Stimulated activated naive CD8-positive, alpha-beta T cell treated with anti-CD3 and anti-CD28 coated beads, Interleukin-15, Interleukin-2, amounts not matched to agents 100 U/mL and 50 U/mL, for 24 hours (primary cell): ENCODE results near the gene HOXD11.

Experiments
- ATAC-seq: fragments of 150-1000 bp; cut with Tn5 transposase; one replicate; pipeline ENCODE4 v1.10.0; 2021
- DNase-seq: peaks from one replicate; pipeline ENCODE4 v3.0.0; 2021

The HOXD11 gene

DNA sequence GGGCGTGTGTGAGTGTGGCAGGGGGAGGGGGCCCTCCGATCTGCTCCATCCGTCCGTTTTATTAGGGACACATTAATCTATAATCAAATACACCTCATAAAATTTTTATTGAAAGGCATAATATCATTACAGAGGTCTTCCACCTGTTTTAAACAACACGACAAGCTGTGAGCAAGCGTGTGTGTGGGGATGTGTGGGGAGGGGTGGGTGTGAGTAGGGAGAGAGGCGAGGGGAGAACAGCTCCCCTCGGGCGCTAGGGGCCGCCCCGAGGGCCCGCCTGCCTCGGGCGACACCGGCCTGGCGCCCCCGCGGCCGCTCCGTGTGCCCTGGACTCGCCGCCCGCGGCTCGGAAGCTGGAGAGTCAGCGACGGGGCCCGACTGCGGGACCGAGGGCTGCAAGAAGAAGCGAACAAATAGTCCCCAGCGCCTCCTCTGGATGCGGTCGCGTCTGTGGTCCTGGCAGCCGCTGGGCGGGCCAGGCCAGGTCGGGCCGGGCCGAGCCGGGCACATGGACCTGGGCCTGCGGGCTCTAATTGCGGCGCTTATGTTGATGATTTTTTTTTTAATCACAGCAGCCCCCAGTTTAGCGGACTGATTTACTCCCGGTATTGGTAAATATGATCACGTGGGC, 15.1 kb downstream of the HOXD11 start:
- ATAC-seq (no peak), DNase-seq (no peak)

GRCh38 chr2:176122683-176123410, 15.8 kb downstream of the HOXD11 start, which contains the start of gene HOXD9:
Gene HOXD9 (plus strand): TSS chr2:176122719. CDS start chr2:176122769, 50 bp downstream.
- DNase-seq, result no peak
- ATAC-seq, result peak; percentile 49

GRCh38 chr2:176123411-176124109, 16.5 kb downstream of the HOXD11 start:
- DNase-seq (no peak), ATAC-seq (no peak)

DNA sequence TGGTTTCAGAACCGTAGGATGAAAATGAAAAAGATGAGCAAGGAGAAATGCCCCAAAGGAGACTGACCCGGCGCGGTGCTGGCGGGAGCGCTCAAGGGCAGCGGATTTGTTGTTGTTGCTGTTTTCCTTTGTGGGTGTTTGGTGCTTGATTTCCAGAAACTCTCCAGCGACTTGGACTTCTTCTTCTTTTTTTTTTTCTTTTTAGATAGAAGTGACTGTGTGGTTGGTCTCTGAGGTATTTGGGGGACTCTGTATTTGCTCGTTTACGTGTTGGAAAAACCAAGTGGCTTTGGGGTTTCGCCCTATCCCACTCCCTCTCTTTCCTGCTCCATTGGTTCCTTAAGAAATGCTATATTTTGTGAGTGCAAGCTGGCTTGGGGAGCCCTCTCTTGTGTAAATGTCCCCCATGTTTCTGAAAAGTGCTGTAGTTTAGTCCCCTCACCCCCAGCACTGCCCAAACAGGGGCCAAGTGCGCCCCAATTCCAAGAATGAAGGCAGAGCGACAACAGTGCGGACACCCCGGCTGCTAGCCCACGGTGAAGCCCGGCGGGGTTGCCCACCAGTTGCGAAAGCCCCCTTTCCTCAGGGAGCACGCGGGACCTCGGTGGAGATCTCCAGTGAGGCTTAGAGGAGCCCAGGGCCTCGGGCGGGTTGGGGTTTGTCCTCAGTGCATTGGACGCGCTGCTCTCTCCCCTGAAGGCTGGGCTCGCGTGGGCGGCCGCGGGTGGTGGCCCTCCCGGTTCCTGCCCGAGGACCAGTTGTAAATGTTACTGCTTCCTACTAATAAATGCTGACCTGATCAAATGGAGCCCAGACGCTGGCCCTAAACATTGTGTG, 17.2 kb downstream of the HOXD11 start:
- no peak for ATAC-seq
- no peak for DNase-seq

DNA sequence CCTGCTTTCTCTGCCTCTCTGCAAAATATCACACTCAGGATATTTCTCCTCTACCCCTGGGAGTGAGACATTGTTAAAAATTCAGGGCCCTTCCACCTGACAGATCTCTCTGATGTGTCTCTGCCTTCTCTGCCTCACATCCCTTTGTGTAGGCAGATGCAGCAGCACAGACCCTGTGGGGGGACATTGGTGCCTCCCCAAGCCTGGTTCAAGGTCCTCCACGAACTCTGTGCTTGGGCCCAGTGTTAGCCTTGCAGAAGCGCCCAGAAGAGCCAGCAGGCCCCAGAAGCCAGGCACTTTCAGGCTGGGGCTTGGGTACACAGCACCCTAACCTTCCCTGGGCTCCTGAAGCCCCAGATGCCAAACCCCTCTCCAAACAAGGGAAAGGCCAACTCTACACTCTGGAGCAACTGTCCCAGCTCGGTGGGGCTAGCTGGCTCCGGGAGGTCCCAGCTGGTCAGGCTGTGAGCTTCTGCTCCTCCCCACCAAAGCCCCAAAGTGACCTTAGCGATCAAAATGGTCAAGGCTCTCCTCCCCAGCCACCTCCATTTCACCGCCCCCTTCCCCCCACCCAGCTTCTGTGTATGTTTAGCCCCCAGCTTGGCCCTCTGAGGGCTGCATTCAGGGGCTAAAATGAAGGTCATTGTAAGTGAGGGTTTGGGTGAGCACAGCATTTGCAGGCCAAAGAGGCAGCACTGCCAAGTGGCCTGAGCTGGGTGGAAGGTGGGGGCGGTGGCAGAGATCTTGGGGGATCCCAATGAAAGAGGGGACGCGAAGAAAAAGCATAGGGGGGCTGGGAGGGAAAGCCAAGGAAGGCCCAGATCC, 18.1 kb downstream of the HOXD11 start:
- no peak for ATAC-seq
- DNase-seq, result no peak

- DNase-seq (no peak), ATAC-seq (no peak)
Measured at GRCh38 chr2:176125772-176126054, 18.6 kb downstream of the HOXD11 start.

DNA sequence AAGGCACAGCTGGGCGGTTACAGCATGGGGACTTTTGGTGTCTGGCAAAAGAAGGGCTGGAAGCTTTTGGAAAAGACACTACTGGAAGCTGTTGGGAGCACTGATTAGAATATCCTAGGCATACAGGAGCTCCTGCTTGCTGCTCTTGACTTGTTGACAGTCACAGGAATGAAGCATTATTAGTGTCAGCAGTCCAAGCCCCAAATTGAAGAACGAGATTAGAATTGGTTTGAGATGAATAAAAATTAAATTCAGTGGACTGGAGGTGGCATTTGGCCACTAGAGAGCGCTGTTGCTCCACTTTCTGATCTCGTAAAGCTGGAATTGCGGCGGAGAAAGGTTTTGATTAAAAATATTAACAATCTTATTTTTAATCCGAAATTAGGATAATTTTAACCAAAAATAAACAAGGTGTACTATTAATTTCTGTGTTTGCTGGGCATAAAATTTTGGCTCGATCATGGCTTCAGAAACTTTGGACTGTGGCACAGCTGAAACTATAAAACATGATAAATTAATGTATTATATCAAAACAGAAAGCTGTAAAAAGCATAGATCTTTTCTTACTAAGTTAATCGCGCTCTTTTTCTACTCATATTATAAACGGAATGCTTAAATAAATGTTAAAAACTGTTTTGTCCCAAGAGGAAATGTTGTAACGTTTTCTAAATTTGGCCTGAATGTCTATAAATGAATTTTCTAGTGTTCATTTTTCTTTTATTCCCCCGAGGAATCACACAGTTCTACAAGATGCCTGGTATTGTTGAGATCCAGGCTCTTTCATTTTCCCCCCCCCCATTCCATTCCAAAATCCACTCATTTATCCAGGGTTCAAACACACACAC, 20.1 kb downstream of the HOXD11 start:
- DNase-seq (peak; percentile 72), ATAC-seq (no peak)

- DNase-seq (no peak), ATAC-seq (no peak)
Measured at GRCh38 chr2:176127774-176128072, 20.6 kb downstream of the HOXD11 start.

- ATAC-seq (no peak), DNase-seq (no peak)
Measured at GRCh38 chr2:176128172-176128981, 21.3 kb downstream of the HOXD11 start.

DNA sequence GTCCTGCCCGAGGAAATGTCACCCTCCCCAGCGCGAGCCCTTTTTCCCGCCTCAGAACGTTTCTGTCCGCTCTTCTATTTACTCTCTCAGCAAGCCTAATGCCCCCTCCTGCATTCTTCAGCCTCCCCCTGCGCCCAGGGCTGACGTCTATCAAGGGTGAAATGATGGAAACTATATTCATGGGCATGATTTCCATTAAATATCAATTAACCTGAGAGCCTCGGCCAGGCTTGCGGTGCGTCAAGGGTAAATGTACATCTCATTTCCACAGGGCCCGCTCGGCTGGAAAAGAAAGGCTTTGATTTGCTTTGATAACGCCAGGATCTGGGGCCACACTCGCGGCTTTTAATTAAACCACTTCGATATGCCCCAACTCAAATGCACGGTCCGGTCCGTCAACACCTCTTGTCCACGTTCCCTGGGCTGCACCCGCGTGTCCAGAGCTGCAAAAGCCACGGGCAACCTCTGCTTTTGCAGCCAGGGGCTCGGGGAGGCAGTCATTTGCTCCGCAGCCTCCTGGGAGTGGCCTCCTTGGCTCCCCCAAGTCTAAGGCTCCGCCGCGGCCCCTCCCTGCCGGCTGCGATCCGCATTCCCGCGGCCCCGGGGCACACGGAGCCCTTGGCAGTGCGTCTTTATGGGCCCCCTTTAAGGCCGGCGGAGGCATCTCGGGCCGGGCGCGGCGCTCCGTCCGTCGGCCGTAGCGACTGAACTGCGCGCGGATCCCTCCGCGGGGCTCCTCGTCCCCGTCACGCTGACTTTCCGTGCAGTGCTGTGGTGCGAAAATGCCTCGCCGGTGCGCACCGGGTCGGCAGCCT, 22.1 kb downstream of the HOXD11 start, which contains the start of gene HOXD8:
Gene HOXD8, plus strand, starts transcription at position 724 of the 815 bp plus-strand sequence. CDS start 662 bp downstream, outside the sequence.
- DNase-seq (peak; percentile 28), ATAC-seq (peak; percentile 20)

GRCh38 chr2:176129813-176130146, 22.7 kb downstream of the HOXD11 start:
- DNase-seq (no peak), ATAC-seq (no peak)

GRCh38 chr2:176130147-176130956, 23.3 kb downstream of the HOXD11 start:
- DNase-seq, result peak; percentile 36
- peak; percentile 29 for ATAC-seq

- ATAC-seq (no peak), DNase-seq (no peak)
Measured at GRCh38 chr2:176130957-176131847, 24.1 kb downstream of the HOXD11 start.

- ATAC-seq (no peak), DNase-seq (no peak)
Measured at GRCh38 chr2:176131848-176132158, 24.7 kb downstream of the HOXD11 start.

DNA sequence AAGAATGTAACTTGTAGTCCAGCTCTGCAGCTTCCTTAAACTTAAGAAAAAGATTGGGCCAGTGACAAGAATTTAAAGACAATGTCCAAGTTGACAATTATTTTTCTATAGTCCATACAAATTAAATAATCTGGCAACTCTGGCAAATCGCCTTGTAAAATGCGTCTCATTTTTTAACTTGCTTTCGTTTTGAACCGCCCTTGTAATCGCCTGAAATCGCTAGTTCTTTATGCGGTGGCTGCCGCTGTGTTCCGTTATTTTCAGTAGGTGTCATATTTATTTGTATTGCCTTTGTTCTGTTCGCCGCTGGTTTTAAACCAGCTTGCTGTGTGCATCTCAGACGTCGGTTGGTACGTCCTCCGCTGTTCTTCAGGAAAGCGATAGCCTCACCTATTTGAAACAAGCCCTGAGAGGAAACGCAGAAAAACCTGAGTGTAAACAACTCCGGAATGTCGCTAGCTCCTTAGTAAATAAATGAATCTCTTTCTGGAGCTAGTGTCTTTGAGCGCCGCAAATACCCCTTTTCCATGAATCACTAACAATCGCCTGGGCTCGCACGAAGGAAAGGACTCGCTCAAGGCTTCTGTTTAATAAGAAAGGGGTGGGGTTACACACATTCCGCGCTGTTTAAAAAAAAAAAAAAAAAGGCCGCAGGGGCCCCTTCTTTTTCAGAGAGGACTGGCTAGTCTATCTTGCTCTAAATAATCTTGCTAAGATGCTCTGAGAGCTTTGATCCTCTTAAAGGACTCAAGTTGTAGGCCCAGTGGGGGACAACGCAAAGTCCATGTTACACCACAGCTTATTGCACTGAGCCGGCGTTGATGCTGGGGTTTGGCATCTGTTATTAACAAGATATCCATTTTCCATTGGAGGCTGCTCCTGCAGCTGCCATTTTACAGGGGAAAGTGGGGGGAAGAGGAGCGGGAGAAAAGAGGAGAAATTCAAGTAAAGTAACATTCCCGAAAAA, 25.4 kb downstream of the HOXD11 start:
- DNase-seq, result no peak
- no peak for ATAC-seq

- no peak for DNase-seq
Measured at GRCh38 chr2:176133389-176133788, 26.3 kb downstream of the HOXD11 start.

More at GRCh38 chr2:176133389-176133788, 26.3 kb downstream of the HOXD11 start:
- no peak for ATAC-seq
